ENCODE data around the gene STAC.

STAC gene

GRCh38 chr3:36364260-36364659, 16.0 kb upstream of the STAC start:
- no peak for DNase-seq (ENCODE audit: low spot score)
- Histone ChIP-seq H3K27ac (ENCODE audit: poor library complexity, severe bottlenecking) (no peak overlapping the region), H3K9me3 (ENCODE audit: severe bottlenecking) (no peaks in the 10 kb centered on the region), H3K36me3 (ENCODE audit: low read depth) (no peaks in the 10 kb centered on the region), H3K27me3 (ENCODE audit: insufficient read depth, poor library complexity, severe bottlenecking) (no peaks in the 10 kb centered on the region), H3K4me1 (ENCODE audit: insufficient read depth, poor library complexity, severe bottlenecking) (peaks cover 18% of the 10 kb centered on the region), H3K4me3 (ENCODE audit: severe bottlenecking) (no peak overlapping the region)
- TF ChIP-seq CTCF (IDR thresholded peaks at IDR 0.05; ENCODE audit: poor library complexity, severe bottlenecking), result no peak
- no peak for ATAC-seq (ENCODE audit: low read depth)

GRCh38 chr3:36365829-36366228, 14.5 kb upstream of the STAC start:
- H3K27ac ChIP-seq (ENCODE audit: poor library complexity, severe bottlenecking), result no peak overlapping the region
- no peaks in the 10 kb centered on the region for H3K36me3 ChIP-seq (ENCODE audit: low read depth)
- peaks cover 18% of the 10 kb centered on the region for H3K4me1 ChIP-seq (ENCODE audit: insufficient read depth, poor library complexity, severe bottlenecking)
- H3K9me3 ChIP-seq (ENCODE audit: severe bottlenecking), result no peaks in the 10 kb centered on the region
- TF ChIP-seq CTCF (IDR thresholded peaks at IDR 0.05; ENCODE audit: poor library complexity, severe bottlenecking), result no peak
- no peak for ATAC-seq (ENCODE audit: low read depth)
- no peak overlapping the region for H3K4me3 ChIP-seq (ENCODE audit: severe bottlenecking)
- no peaks in the 10 kb centered on the region for H3K27me3 ChIP-seq (ENCODE audit: insufficient read depth, poor library complexity, severe bottlenecking)
- no peak for DNase-seq (ENCODE audit: low spot score)

GRCh38 chr3:36366308-36366707, 14.0 kb upstream of the STAC start:
- DNase-seq (ENCODE audit: low spot score), result no peak
- Histone ChIP-seq H3K9me3 (ENCODE audit: severe bottlenecking) (no peaks in the 10 kb centered on the region), H3K4me1 (ENCODE audit: insufficient read depth, poor library complexity, severe bottlenecking) (peaks cover 18% of the 10 kb centered on the region), H3K4me3 (ENCODE audit: severe bottlenecking) (no peak overlapping the region), H3K36me3 (ENCODE audit: low read depth) (no peaks in the 10 kb centered on the region), H3K27ac (ENCODE audit: poor library complexity, severe bottlenecking) (no peak overlapping the region), H3K27me3 (ENCODE audit: insufficient read depth, poor library complexity, severe bottlenecking) (no peaks in the 10 kb centered on the region)
- no peak for ATAC-seq (ENCODE audit: low read depth)
- no peak for TF ChIP-seq CTCF (IDR thresholded peaks at IDR 0.05; ENCODE audit: poor library complexity, severe bottlenecking)

GRCh38 chr3:36367912-36368573, 12.3 kb upstream of the STAC start:
- Histone ChIP-seq H3K27me3 (ENCODE audit: insufficient read depth, poor library complexity, severe bottlenecking) (no peaks in the 10 kb centered on the region), H3K4me3 (ENCODE audit: severe bottlenecking) (no peak overlapping the region), H3K36me3 (ENCODE audit: low read depth) (no peaks in the 10 kb centered on the region), H3K9me3 (ENCODE audit: severe bottlenecking) (no peaks in the 10 kb centered on the region), H3K4me1 (ENCODE audit: insufficient read depth, poor library complexity, severe bottlenecking) (peaks cover 17% of the 10 kb centered on the region), H3K27ac (ENCODE audit: poor library complexity, severe bottlenecking) (no peak overlapping the region)
- no peak for ATAC-seq (ENCODE audit: low read depth)
- no peak for TF ChIP-seq CTCF (IDR thresholded peaks at IDR 0.05; ENCODE audit: poor library complexity, severe bottlenecking)
- DNase-seq (ENCODE audit: low spot score), result no peak

GRCh38 chr3:36372534-36372935, 7.8 kb upstream of the STAC start:
- Histone ChIP-seq H3K4me3 (ENCODE audit: severe bottlenecking) (no peak overlapping the region), H3K27me3 (ENCODE audit: insufficient read depth, poor library complexity, severe bottlenecking) (no peaks in the 10 kb centered on the region), H3K36me3 (ENCODE audit: low read depth) (no peaks in the 10 kb centered on the region), H3K4me1 (ENCODE audit: insufficient read depth, poor library complexity, severe bottlenecking) (peaks cover 17% of the 10 kb centered on the region), H3K9me3 (ENCODE audit: severe bottlenecking) (no peaks in the 10 kb centered on the region), H3K27ac (ENCODE audit: poor library complexity, severe bottlenecking) (peak overlapping the region; percentile 85)
- ATAC-seq (ENCODE audit: low read depth) (peak; percentile 90), DNase-seq (ENCODE audit: low spot score) (no peak)
- no peak for TF ChIP-seq CTCF (IDR thresholded peaks at IDR 0.05; ENCODE audit: poor library complexity, severe bottlenecking)
